GM12878 (cell line): ENCODE measurements around the gene CLEC20A. TPM values are rescaled to one million over a fixed set of nuclear protein-coding genes. Genes with fewer than 3 reads are reported as not detected.

Experiments
- ATAC-seq: fragments of 200-7000 bp; cut with Tn5 transposase; 3 replicates; pipeline ENCODE4 v1.9.1; 2020; ENCODE audit warnings: mild to moderate bottlenecking, moderate library complexity
- BruUV-seq: library from RNA; stranded (reverse); fragments of 400-500 nt; replicated peaks from 2 replicates; lab custom pipeline; 2021; lab: Mats Ljungman, UMichigan
- CTCF ChIA-PET: fragments of 300-600 bp; sonication (Branson Sonifier 250); formaldehyde crosslinking; extraction: SDS; loops from one replicate; lab custom pipeline; 2021; ENCODE audit warnings: inconsistent platforms; lab: Yijun Ruan, JAX
- POLR2A ChIA-PET: fragments of 350-600 bp; formaldehyde crosslinking; extraction: SDS; loops from one replicate; lab custom pipeline; 2021; ENCODE audit warnings: inconsistent platforms; lab: Charles Lee
- RAD21 ChIA-PET: fragments of 300-600 bp; sonication (Branson Sonifier 250); formaldehyde crosslinking; loops from one replicate; lab custom pipeline; 2023; ENCODE audit warnings: antibody characterized with exemption; ENCODE audit not compliant: unreplicated experiment; lab: Charles Lee
- SMC1A ChIA-PET: fragments of 300-600 bp; sonication (Branson Sonifier 250); formaldehyde crosslinking; loops from one replicate; lab custom pipeline; 2023; ENCODE audit not compliant: unreplicated experiment, uncharacterized antibody; lab: Charles Lee
- DNase-seq: peaks from one replicate; pipeline ENCODE4 v3.0.0-alpha.2; 2011; ENCODE audit warnings: low read depth, low spot score
- FAIRE-seq: peaks from 3 replicates; lab custom pipeline; 2011; peaks lifted over from hg19 to GRCh38; lab: Jason Lieb, UNC
- H2AFZ ChIP-seq: 2 replicates; pipeline ENCODE4 v1.6.0; 2011; ENCODE audit warnings: low read depth, low read length, control low read depth; ENCODE audit not compliant: control insufficient read depth
- H3K27ac ChIP-seq: 2 replicates; pipeline ENCODE4 v1.5.1; 2011; ENCODE audit warnings: control low read depth; ENCODE audit not compliant: control insufficient read depth, insufficient read depth
- H3K27me3 ChIP-seq, 2 experiments: replicated peaks in 1 of 2; 2 replicates each; pipeline versions ENCODE4 v1.6.0 to v1.6.1; 2011; ENCODE audit warnings: low read length in 1 of 2; ENCODE audit not compliant: control insufficient read depth in 2 of 2, insufficient read depth in 2 of 2
- H3K36me3 ChIP-seq, 2 experiments: 2 replicates each; pipeline ENCODE4 v1.5.1; 2011; ENCODE audit warnings: low read length in 1 of 2; ENCODE audit not compliant: control insufficient read depth in 2 of 2, insufficient read depth in 2 of 2
- H3K4me1 ChIP-seq: 2 replicates; pipeline ENCODE4 v1.6.1; 2011; ENCODE audit warnings: mild to moderate bottlenecking, low read length, moderate library complexity, mixed read lengths; ENCODE audit not compliant: control insufficient read depth, insufficient read depth
- H3K4me2 ChIP-seq: 2 replicates; pipeline ENCODE4 v1.6.0; 2011; ENCODE audit warnings: control low read depth; ENCODE audit not compliant: control insufficient read depth, insufficient read depth
- H3K4me3 ChIP-seq: fragments of 200-600 bp; sonication (generic); 2 replicates; pipeline ENCODE4 v1.5.1; 2016
- H3K79me2 ChIP-seq: 2 replicates; pipeline ENCODE4 v1.6.0; 2011; ENCODE audit warnings: low read length; ENCODE audit not compliant: control insufficient read depth, insufficient read depth
- H3K9ac ChIP-seq: 2 replicates; pipeline ENCODE4 v1.8.0; 2011; ENCODE audit warnings: low read length, control low read depth, mixed read lengths; ENCODE audit not compliant: control insufficient read depth, insufficient read depth
- H3K9me3 ChIP-seq: replicated peaks from 3 replicates; pipeline ENCODE4 v1.5.1; 2011; ENCODE audit warnings: mild to moderate bottlenecking, low read length; ENCODE audit not compliant: control insufficient read depth, insufficient read depth
- H4K20me1 ChIP-seq: 2 replicates; pipeline ENCODE4 v1.6.0; 2011; ENCODE audit not compliant: control insufficient read depth, insufficient read depth
- CREB1 ChIP-seq: IDR thresholded peaks from 2 replicates; pipeline ENCODE4 v1.6.1; 2012; ENCODE audit warnings: low read depth, mild to moderate bottlenecking, inconsistent platforms
- HCFC1 ChIP-seq: fragments of 150-350 bp; IDR thresholded peaks from 2 replicates; pipeline ENCODE4 v1.6.1; 2014; ENCODE audit warnings: low read length
- IKZF1 ChIP-seq: fragments of 450-650 bp; conservative IDR thresholded peaks from 2 replicates; pipeline ENCODE4 v1.6.1; 2017; ENCODE audit warnings: antibody characterized with exemption, mild to moderate bottlenecking
- MEF2B ChIP-seq: fragments of 450-650 bp; IDR thresholded peaks from 2 replicates; pipeline ENCODE4 v1.6.1; 2018; ENCODE audit warnings: mild to moderate bottlenecking, moderate library complexity; ENCODE audit not compliant: partially characterized antibody, poor library complexity, severe bottlenecking
- NFYB ChIP-seq: IDR thresholded peaks from 2 replicates; pipeline ENCODE4 v1.6.1; 2011; ENCODE audit warnings: low read depth, mild to moderate bottlenecking, low read length, improper control_type of control experiment, moderate library complexity; ENCODE audit not compliant: insufficient read depth
- NR2C1 ChIP-seq: fragments of 450-650 bp; IDR thresholded peaks from 2 replicates; pipeline ENCODE4 v1.6.1; 2017; ENCODE audit warnings: antibody characterized with exemption, mild to moderate bottlenecking, moderate library complexity
- NRF1 ChIP-seq: conservative IDR thresholded peaks from 2 replicates; pipeline ENCODE4 v1.6.1; 2011; ENCODE audit warnings: mild to moderate bottlenecking, low read depth, low read length, improper control_type of control experiment
- SMAD5 ChIP-seq: IDR thresholded peaks from 2 replicates; pipeline ENCODE4 v1.6.1; 2016; ENCODE audit warnings: antibody characterized with exemption, low read depth
- TBL1XR1 ChIP-seq: IDR thresholded peaks from 2 replicates; pipeline ENCODE4 v1.6.1; 2012; ENCODE audit warnings: low read depth, low read length, improper control_type of control experiment
- WGBS: methylation state at CpG from one replicate; pipeline ENCODE4 v1.1.6; 2016; ENCODE audit warnings: low lambda C conversion rate; ENCODE audit not compliant: insufficient replicate concordance, insufficient coverage; ENCODE audit errors: missing lambda C conversion rate; 5-methylcytosine and 5-hydroxymethylcytosine counted together
- in situ Hi-C: fragments of 300-500 bp; cut with MboI; formaldehyde crosslinking; loops from 9 replicates; pipeline ENCODE4 v1.14.3; 2018; ENCODE audit warnings: mixed read lengths
- intact Hi-C: fragments of 100-400 bp; cut with micrococcal nuclease; formaldehyde crosslinking; loops from one replicate; pipeline ENCODE4 v1.14.2; 2022; ENCODE audit not compliant: unreplicated experiment
- polyA plus RNA-seq, 11 experiments: library from polyadenylated mRNA; depleted of rRNA in 4 of 11; unstranded in 6 of 11; stranded (reverse) in 5 of 11; fragments of >200 nt; fragmentation: Nextera tagmentation in 4 of 11; fragmentation: Illumina TruSeq in 1 of 11; extraction: Ambion mirVana in 4 of 11; extraction: Trizol in 1 of 11; gene quantifications; 1 replicate in 1 of 11; 2 replicates in 10 of 11; pipeline versions ENCODE4 v1.2.1 to v1.2.3, GENCODE V29; 2011 to 2016; ENCODE audit warnings: inconsistent platforms in 2 of 11, missing spikeins in 2 of 11, low read depth in 1 of 11
- total RNA-seq, 4 experiments: library from RNA; depleted of rRNA in 3 of 4; stranded (reverse); fragments of >200 nt in 3 of 4; fragmentation: Illumina TruSeq in 1 of 4; extraction: Trizol in 1 of 4; gene quantifications; 2 replicates each; pipeline versions ENCODE4 v1.2.1 to v1.2.3, GENCODE V29; 2013 to 2021
- TF ChIP-seq, protein P1 (sequence below): fragments of 450-650 bp; IDR thresholded peaks from 2 replicates; pipeline ENCODE4 v1.6.1; 2018; ENCODE audit warnings: borderline replicate concordance, mild to moderate bottlenecking; ENCODE audit not compliant: partially characterized antibody

The CLEC20A gene
- total and polyA plus RNA-seq, 10 of the 15 experiments (the other 5 are each of a cell fraction or from before 2014, with no cell fraction given) = not detected

DNA sequence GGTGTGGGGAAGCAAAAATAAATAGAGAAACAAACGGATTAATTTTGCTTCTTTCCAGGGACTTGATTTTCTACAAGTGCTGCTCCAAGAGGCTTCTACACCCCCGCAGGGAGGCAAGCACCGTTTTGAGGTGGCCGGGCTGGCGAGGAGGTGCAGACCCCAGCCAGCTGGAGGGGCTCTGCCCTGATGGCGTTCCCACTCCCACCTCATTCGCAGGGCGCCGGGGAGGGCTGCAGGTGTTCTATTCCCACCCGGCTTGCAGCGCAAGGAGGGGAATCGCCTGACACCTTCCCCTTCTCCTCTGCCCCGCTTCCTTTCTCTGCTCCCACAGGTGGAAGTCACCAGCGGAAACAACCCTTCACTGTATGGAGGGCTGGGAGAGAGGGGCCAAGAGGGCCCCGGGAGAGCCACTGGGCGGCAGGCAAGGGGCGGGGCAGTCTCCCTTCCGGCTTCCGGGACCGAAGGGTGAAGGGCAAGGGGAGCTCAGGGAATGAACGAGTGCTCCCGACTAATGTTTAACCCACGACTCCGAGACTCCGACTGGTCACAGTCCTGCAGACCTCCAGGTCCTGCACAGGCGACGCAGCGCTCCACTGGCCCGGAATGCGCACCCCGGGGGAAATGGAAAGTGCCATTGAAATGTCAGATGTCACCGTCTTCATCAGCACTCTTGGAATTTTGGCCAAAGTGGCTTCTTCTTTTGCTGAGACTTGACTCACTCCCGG is 45.2 kb upstream of the CLEC20A start (continued):
- TF ChIP-seq, protein P1, sequence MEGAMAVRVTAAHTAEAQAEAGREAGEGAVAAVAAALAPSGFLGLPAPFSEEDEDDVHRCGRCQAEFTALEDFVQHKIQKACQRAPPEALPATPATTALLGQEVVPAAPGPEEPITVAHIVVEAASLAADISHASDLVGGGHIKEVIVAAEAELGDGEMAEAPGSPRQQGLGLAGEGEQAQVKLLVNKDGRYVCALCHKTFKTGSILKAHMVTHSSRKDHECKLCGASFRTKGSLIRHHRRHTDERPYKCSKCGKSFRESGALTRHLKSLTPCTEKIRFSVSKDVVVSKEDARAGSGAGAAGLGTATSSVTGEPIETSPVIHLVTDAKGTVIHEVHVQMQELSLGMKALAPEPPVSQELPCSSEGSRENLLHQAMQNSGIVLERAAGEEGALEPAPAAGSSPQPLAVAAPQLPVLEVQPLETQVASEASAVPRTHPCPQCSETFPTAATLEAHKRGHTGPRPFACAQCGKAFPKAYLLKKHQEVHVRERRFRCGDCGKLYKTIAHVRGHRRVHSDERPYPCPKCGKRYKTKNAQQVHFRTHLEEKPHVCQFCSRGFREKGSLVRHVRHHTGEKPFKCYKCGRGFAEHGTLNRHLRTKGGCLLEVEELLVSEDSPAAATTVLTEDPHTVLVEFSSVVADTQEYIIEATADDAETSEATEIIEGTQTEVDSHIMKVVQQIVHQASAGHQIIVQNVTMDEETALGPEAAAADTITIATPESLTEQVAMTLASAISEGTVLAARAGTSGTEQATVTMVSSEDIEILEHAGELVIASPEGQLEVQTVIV = peak; percentile 30
- no peak for TF ChIP-seq NFYB
- no peak for TF ChIP-seq MEF2B
- TF ChIP-seq HCFC1 = no peak
- TF ChIP-seq, all 136 proteins: peak for 13

DNA sequence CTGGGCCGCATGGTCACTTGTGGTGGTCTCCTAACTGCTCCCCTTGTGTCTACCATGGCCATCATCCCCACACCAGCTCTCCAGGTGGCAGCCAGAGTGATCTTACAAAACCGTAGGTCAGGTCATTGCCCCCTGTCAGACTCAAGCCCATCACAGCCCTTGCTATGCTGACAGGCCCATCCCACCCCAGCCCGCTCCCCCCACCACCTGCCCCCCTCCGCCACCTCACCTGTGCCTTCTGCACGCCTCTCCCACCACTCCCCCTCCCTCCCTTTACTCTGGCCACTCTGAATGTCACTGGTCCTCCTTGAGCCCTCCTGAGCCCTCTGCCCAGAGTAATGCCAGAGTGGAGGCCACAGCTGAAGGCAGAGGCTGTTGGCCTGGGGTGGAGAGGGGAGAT is 44.6 kb upstream of the CLEC20A start:
- Histone ChIP-seq H3K79me2 (peaks cover 1% of the 10 kb centered on the region; the same call in 1 of the 2 replicates), H3K4me3 (peak overlapping the region; percentile 80), H4K20me1 (no peaks in the 10 kb centered on the region), H2AFZ (peak overlapping the region; percentile 100), H3K4me1 (peaks cover 7% of the 10 kb centered on the region), H3K4me2 (peak overlapping the region; percentile 82; the same call in 1 of the 2 replicates), H3K27me3 (no peaks in the 10 kb centered on the region), H3K9me3 (no peaks in the 10 kb centered on the region), H3K9ac (peak overlapping the region; percentile 87; the same call in 1 of the 2 replicates), H3K36me3 (0 out of 4 replicates have a peak, but pooled peaks cover 0 to 4% of the 10 kb centered on the region in 2 experiments), H3K27ac (no peak overlapping the region)
- TF ChIP-seq SMAD5 (no peak), IKZF1 (no peak), HCFC1 (no peak), NRF1 (no peak), NR2C1 (no peak), TBL1XR1 (no peak), CREB1 (no peak)
- intact Hi-C loops (loop anchor here (5.0 to 10.0 kb wide), 2 partner anchors 123 to 826 kb away; partner anchors contain the start of gene AXDND1), in situ Hi-C loops (loop anchor here (25.0 kb wide), 1 partner anchor 221 kb away; no protein-coding TSS in a partner anchor)
- ChIA-PET CTCF (interaction anchor here (0.9 to 15.3 kb wide), 9 partner anchors 14 to 462 kb away, joined by 3 to 283 read pairs (median 7); no protein-coding TSS in a partner anchor), POLR2A (no interaction called here), RAD21 (interaction anchor here (9.5 kb wide), 1 partner anchor 212 kb away, joined by 200 read pairs; no protein-coding TSS in a partner anchor), SMC1A (interaction anchor here (0.8 to 12.6 kb wide), 7 partner anchors 122 to 464 kb away, joined by 3 to 166 read pairs (median 8); no protein-coding TSS in a partner anchor)
- WGBS = 85% methylated on average over 2 of the region's 5 CpGs
- FAIRE-seq (no peak), ATAC-seq (no peak), DNase-seq (no peak)
- no TSS peak for BruUV-seq
